WTC11 (cell line): ENCODE measurements around the gene DECR2.

Experiments
- ATF2 ChIP-seq: sonication (generic); formaldehyde crosslinking; IDR thresholded peaks from 2 replicates; pipeline ENCODE4 v1.8.1; 2022; ENCODE audit warnings: low read depth, missing genetic modification reagents, borderline replicate concordance
- CBFB ChIP-seq: sonication (generic); formaldehyde crosslinking; IDR thresholded peaks from 2 replicates; pipeline ENCODE4 v1.8.1; 2022; ENCODE audit warnings: mild to moderate bottlenecking, low read depth, missing genetic modification reagents
- CTCF ChIP-seq: fragments of 200-600 bp; IDR thresholded peaks from 2 replicates; pipeline ENCODE4 v1.8.0; 2022; ENCODE audit warnings: antibody characterized with exemption
- E2F1 ChIP-seq: sonication (generic); formaldehyde crosslinking; IDR thresholded peaks from 2 replicates; pipeline ENCODE4 v1.8.0; 2022; ENCODE audit warnings: mild to moderate bottlenecking, missing genetic modification reagents
- RELA ChIP-seq: sonication (generic); formaldehyde crosslinking; IDR thresholded peaks from 2 replicates; pipeline ENCODE4 v1.8.1; 2022; ENCODE audit warnings: missing genetic modification reagents, mild to moderate bottlenecking, borderline replicate concordance
- ZNF121 ChIP-seq: sonication (generic); formaldehyde crosslinking; IDR thresholded peaks from 2 replicates; pipeline ENCODE4 v1.8.0; 2023; ENCODE audit warnings: missing genetic modification reagents
- ZSCAN18 ChIP-seq: fragments of 250-450 bp; sonication (Bioruptor Pico); IDR thresholded peaks from 2 replicates; pipeline ENCODE4 v2.1.2; 2022; ENCODE audit warnings: mild to moderate bottlenecking, moderate library complexity

- TF ChIP-seq RELA (CRISPR knock-in tag) (no peak), CBFB (no peak), CTCF (no peak), E2F1 (CRISPR knock-in tag) (no peak), ZSCAN18 (CRISPR knock-in tag) (no peak), ATF2 (CRISPR knock-in tag) (no peak), ZNF121 (CRISPR knock-in tag) (no peak)
Observed at GRCh38 chr16:405548-406506, 4.1 kb downstream of the DECR2 start.
